ENCODE data around the gene PRKCA.

Gene PRKCA

DNA sequence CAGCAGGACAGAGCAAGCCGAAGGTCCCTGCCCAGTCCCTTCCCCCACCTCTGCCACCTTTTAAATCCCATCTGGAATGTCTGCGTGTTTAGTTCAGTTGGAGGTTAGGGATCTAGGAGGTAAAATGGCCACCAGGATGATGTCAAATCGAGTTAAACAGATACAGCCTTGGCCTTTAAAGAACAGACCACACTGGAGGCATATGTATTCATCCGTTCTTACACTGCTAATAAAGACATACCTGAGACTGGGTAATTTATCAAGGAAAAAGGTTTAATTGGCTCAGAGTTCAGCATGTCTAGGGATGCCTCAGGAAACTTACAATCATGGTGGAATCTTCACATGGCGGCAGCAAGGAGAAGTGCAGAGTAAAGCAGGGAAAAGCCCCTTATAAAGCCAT is 364.7 kb downstream of the PRKCA start:
- DNase-seq: no peak

DNA sequence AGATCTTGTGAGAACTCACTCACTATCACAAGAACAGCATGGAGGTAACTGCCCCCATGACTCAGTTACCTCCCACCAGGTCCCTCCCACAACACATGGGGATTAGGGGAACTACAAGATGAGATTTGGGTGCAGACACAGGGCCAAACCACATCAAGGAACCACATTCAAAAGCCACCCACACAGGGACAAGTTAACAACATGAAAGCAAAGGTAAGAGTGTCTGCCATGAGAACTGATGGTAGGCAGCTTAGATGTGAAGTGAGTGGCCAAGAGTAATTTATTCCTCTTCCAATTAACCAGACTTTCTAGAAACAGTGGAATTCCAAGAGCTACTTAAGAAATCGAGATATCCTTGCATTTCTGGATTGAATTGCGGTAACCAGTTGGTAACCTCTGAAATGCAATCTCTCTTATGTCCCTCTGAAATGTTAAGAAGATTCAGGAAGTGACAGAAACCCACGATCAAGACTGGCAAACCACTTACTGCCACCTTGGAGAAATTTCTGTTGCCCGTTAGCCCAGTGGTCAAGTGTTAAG is 365.1 kb downstream of the PRKCA start:
- DNase-seq: no peak

DNA sequence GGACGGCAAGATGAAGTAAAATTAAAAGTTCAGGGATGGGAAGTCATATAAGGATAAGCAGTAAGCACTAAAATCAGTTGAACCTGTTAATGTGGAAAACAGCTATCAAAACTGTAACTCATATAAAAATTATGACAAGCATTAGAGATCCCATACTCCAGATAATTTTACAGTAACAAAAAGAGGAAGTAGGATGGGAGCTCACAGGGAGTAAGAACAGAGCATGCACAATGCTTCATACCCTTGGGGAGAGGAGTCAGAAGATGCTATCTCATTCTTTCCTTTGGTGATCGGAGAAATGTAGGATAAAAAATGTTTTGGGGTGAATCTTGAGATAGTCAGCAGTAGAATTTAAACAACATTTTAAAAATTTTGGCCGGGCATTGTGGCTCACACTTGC is 367.8 kb downstream of the PRKCA start:
- DNase-seq: no peak

DNA sequence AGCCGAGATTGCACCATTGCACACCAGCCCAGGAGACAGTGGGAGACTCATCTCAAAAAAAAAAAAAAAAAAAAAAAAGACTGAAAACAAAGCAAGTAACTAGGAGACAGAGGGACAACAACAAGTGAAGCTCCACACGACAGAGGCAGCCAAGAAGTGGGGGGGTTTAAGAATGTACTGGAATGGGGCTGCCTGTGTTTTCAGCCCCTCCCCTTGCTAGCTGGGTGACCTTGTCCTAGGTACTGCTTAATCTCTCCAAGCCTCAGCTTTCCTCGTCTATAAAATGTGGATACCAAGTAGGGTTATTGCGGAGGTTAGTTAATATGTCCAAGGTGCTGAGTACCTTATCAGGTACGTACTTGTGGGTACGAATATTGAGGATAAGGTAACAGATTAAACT is 368.7 kb downstream of the PRKCA start:
- no peak for DNase-seq

DNA sequence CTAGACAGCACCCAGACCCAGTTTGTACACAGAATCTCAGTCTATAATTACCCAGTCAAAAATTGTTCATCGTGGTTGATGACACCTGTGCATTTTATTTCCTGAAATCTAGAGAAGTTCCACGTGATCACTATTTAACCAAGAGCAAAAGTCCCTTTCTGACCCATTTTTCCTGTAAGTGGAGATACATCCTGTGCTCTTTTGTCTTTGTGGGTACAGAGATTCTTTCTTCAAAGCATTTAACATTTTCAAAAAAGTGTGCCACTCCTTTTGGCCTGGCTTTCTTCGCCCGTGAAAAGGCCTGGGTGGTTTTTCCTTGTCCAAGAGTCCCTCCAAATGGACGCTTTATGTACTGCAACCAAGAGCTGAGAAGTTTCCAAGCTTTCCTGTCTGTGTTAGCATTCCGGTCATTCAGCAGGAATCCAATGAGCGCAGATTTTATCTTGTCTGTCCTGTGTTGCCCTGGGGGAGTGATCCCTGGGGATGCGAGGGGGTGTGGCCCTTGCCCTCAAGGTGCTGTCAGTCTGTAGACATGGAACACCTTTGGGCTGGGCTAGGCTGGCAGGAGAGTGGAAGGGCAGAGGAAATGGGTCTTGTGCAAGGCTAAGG is 371.4 kb downstream of the PRKCA start:
- peak; percentile 90 for DNase-seq

DNA sequence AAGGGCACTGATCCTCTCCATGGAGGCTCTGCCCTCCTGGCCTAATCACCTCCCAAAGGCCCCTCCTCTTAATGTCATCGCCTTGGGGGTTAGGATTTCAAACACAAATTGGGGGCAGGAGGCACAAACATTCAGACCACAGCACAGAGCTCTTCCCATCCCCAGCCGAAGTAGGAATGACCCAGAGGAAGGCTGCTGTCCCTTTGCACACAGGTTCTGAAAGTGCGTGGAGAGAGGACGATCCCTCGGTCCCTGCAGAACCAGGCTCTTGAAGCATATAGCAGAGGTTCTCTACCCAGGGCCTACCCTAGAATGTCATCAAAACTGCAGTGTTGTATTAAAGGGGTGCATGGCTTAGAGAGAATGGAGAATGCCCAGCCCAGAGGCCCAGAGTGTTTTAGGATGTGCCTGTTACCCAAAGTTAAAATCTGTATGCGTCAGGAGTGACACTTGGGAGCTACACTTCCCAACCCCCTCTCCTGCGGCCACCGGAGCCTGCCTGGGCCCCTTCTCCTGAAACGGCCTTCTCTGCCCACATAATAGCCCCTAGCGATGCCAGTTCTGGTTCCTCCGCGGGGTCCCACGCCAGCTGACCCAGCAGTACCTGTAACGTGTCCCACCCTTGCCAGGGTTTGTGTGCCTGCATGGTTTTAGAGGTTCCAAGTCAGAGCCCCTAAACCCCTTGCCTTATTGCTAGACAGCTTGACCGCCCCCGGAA is 373.0 kb downstream of the PRKCA start:
- DNase-seq: no peak

DNA sequence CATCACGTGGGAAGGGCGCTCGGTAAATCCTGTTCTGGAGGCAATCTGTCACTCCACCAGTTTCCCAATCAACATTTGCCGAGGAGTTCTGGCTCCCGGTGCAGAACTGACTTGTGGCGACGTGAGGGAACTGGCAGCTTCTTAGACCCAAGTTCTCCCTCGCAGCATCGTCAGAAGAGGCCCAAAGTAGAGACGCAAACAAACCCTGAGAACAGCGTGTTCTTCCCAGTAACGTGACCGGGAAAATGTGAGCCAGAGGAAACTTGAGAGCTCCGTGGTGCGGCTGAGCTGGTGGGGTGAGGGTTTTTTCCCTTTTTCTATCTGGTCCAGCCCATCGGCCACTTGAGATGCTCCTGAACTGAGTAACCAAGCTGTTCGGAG is 373.6 kb downstream of the PRKCA start:
- DNase-seq: no peak

DNA sequence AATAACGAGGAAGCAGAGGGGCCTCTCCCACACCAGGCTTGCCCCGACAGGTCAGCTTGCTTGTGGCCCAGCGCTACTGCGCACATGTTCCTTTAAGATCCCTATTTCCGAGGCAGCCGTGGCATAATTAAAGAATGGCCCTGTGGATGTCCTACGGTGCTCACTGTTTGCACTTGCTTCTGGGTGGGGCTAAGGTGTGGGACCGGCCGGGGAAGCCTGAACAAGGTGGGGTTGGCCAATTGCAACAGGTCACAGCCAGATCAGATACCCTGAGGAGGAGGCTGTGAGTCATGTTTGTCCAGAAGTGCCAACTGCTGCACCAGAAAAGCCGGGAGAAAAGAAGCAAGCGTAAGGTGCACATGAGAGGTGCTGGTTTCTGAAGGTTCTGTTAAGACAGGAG is 374.0 kb downstream of the PRKCA start:
- peak; percentile 97 for DNase-seq

DNA sequence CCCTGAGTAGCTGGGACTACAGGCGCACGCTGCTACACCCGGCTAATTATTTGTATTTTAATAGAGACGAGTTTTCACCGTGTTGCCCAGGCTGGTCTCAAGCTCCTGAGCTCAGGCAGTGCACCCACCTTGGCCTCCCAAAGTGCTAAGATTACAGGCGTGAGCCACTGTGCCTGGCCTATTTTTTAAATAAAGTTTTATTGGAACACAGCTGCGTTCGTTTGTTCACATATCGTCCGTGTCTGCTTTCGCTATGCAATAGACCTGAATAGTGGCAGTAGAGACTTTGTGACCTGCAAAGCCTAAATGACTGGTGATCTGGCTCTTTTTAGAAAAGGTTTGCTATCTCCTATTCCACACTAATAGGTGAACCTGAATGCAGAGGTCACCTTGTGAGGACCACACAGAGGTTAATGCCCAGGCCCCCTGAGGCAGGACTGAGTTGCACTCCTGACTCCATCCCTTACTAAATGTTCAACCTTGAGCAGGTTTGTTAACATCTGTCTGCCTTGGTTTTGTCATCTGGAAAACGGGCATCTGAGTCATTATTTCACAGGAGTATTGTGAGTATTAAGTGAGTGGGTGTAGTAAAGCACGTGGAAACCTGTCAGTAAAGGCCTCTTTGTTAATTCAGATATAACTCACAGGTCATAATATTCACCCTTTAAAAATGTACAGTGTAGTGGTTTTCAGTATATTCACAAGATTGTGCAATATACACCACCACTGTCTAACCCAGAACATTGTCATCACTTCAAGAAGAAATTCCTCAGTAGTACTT is 375.0 kb downstream of the PRKCA start:
- no peak for DNase-seq

DNA sequence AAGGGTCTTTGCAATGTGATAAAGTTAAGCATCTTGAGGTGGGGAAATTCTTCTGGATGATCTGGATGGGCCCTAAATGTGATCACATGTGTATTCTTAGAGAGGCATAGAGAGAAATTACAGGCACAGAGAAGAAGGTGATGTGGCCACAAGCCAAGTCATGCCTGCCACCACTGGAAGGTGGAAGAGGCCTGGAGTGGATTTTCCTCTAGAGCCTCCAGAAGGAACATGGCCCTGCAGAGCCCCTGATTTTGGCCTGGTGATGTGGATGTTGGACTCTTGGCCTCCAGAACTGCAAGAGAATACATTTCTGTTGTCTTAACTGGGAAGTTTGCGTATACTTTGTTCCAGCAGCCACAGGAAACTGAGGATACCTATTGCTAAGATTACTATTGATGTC is 375.6 kb downstream of the PRKCA start:
- no peak for DNase-seq

DNA sequence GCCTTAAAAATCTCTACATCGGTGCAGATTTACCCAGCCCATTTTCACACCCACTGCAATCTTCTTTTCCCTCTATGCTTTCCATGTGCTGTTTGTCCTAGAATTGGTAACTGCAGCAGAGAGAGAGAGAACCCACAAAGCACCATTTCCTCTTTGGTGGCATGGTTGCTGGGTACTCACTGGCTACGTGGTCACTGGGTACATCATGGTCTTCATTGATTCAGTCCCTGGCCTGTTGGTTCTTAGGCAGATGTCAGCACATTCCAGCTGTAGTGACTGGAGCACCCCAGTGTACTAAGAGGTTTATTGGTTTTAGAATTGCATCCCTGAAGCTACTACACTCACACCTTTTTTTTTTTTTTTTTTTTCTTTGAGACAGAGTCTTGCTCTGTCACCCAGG is 376.4 kb downstream of the PRKCA start:
- no peak for DNase-seq

DNA sequence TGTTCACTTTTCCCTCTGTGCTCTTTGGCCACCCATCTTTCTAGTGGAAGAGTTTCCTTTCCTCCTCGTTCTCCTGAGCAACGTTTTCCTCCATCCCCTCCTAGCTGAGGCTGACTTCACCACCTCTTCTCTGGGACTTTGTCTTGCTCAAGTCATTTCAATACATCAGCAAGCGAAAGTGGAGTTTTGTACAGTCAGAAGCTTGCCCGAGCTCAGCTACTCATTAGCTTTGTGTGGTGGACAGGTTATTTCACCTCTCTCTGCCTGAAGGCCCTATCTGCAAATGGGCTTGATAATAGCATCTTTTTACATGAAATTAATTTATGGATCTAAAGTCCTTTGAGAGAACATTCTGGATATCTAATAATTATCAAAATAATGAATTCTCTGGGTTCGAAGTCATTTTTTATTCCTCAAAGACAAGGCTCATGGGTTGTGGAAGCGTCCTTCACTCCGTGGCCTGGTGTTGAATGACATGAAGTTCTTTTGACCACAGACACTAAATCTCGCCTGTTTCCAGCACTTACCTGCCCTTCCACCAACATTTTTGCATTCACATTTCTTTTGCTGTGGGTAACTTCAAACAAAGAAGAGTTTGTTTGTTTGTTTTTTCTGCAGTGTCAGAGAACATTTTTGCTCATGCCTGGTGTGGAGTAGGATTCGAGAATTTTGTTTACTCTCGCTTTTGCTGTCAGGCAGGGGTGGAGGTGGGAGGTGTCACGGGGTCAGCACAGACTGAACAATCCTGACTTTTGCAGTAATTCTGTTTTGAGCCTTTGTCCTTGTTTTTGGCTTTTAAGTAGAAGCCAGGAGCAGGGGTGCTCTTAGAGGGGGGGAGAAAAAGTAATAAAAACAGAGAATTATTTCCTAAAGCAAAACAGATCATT is 377.5 kb downstream of the PRKCA start:
- DNase-seq: no peak

DNA sequence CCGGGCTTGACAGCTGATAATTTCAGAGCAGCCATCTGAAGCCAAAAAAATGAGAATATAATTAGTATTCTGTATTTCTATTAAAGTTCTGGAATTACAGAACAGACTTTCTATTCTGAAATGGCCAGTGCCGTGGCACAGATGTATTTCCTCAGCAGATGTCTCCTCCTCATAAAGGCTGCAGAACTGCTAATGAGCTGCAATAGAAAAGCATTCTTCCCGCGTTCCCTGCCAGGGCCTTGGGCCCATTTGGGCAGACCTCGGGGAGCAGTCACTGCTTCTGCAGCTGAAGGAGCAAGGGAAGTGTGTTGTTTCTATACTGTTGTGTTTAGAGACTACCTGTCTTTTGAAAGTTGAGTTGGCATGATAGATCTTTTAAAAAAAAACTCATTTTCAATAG is 379.9 kb downstream of the PRKCA start:
- peak; percentile 63 for DNase-seq

DNA sequence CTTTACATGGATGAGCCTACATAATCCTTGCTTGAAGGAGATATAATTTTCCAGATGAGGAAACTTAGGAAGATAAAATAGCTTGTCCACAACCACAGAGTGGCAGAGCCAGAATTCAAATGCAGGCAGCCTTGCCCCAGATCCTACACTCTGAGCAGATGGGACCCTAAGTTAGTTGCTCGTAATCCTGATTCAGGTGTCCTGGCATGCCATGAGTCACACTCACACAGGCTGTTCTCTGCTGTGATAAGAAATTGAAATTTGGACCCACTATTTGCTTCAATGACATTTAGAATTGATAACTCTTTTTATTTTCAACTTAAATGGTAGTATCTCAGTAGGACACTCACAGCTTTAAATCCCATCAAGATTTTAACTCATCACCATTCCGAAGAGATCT is 381.8 kb downstream of the PRKCA start:
- DNase-seq: no peak

DNA sequence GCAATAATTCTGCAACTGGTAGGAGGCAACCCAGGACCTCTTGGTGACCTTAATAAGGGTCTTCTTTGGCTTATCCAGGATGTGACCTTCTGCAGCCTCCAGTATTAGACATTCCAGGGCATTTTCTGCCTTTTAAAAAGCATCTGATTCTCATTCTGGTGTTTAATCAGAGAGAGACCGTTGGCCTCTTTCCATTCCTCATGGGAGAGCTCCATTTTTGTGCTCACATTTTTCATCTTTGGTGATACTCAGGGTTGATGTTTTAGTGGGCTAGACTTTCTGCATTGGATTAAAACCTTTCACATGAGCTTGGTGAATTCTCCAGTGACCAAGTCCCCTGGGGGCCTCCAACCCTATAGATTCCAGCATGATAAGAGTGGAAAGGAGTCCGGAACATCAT is 382.3 kb downstream of the PRKCA start:
- no peak for DNase-seq

DNA sequence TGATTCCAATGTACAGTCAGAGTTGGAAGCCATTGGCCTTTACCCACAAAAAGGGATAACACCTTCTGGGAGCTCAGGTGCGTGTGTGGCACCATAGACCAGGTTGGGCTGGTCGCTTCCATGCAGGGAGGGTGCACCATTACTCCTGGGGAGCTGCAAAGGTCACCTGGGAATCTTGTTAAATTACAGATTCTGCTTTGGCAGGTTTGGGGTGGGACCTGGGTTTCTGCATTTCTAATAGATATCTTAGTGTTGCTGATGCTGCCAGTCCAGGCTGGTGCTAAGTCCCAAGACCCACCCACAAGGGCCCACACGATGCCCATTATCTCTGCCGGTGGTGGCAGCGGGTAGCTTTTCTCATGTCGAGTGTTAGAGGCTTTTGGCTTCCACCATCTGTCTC is 384.2 kb downstream of the PRKCA start:
- DNase-seq: peak; percentile 89

DNA sequence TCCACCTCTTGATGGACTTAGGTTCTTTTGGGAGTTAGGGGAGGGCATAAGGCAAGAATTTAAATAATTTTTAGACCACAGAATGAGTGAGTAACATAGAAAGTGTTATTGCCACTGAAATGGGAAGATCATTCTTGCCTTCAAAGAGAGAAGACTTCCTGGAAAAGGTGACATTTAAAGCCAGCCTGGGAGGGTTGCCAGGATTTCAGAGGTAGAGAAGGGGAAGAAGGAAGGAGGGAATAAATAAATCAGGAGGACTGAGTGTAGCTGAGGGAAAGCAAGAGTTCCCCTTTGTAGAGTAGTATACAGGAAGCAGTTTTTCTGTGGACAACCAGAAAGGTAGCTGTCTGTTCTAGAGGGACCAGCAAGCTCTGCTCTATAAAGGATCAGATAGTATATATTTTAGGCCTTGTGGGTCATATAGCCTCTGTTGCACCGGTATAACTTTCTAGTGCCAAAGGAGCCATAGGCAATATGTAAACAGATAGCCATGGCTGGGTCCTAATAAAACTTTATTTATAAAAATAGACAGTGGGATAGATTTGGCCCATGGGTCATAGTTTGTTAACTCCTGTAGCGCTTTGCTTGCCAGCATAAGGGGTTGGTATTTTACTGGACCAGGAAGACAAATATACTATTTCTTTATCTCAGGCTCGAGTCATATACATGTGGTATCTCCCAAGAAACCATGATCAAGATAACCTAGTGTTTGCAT is 385.3 kb downstream of the PRKCA start:
- peak; percentile 40 for DNase-seq

DNA sequence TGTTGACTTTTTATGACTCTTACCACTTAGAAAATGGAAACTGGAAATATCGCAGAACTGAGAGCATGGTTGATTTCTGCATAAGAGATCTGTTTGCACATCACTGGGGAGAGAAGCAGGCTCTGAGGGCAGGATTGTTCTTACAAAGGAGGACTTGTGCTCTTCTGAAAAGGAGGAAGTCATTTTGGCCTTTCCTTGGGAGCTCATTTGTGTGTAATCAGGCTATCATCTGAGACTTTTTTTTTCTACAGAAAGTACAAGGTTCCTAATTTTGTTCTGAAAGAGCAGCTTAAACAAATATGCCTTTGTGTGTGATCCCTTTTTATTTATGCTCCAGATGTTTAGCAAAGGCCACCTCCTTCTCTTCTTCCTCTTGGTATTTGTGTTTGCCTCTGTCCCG is 386.8 kb downstream of the PRKCA start:
- peak; percentile 39 for DNase-seq

DNA sequence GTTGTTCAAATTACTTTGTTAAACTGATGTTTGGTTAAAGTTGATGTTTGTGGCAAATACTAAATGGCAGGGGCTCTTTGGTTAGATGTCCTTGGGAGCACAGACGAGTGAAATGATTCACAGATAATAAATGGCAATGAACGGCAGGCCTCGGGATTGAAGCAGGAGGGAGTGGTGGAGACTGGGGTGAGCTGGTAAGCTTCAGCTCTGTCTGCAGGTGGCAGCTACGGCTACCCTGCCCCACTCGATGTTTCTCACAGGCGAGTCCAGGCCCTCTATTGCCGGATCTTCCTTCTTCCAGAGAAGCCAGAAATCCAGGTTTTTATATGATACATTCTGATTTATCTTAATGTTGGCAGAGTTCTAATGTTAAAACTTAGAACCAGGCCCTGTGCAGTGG is 387.8 kb downstream of the PRKCA start:
- no peak for DNase-seq

DNA sequence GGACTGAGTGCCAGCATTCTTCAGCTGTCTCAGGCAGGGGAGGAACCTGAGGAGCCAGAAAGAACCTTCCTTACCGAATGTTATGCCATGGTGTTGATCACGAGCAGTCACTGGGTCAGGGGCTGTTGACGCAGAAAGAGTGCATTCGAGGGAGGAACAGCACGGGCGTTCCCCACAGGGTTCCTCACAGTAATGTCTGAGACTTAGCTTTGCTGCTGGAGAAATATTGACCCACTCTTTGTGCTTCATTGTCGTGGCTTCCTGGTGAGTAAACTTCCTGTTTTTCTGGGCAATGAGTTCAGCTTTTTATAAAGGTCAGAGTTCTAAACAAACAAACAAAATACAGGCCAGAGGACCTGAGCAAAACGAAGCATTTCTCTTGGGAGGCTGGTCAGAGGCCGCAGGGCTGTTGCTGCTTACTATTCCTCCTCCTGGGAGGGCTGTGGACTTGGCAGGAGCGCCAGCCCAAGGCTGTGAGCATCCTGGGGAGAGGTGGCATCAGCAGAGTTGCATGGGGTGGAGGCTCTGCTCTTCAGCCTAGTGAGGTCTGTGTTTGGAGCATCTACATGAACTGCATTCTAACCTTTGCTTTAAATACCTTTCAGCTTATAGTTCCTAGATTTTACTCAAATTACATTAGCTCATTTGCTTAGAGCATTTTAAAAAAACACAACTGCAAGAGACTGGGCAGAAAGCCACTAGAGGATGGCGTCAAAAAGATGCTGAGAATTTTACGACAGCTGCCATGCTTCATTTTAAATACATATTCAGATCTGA is 389.4 kb downstream of the PRKCA start:
- peak; percentile 89 for DNase-seq

DNA sequence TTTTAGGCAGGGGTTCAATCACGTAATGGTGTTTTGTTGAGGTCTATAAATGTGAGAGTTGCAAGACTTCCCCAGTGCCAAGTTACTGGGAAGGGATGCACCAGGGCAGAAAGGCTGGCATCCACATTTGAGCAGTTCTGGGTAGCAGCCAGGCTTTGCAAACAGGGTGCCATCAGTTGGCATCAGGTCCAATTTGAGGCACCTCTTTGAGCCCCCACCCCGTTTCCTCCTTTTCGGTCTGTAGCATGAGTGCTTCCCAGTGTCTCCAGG is 389.9 kb downstream of the PRKCA start:
- no peak for DNase-seq

DNA sequence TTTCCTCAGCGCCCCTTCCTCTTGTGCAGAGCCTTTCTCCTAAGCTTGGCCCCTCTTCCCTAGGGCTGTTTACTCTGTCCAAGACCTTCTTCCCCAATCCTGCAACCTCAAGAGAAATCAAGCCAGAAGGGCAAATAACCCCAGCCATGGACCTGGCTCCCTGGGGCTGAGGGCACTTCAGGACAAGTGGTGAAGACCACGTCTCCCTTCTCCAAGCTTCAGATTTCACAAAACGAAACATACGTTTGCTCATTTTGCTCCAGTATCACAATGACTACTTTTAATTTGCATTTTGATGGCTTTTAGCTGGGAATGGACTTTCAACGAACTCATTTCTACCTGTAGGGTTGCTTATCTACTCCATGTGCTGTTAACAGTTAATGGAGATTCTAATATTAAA is 392.7 kb downstream of the PRKCA start:
- no peak for DNase-seq

All from NCI-H69 (cell line).